GM10248 (cell line): ENCODE results near the gene PAX7.
"Not testable (repeated sequence)": the region's sequence is repeated elsewhere in the genome, so short reads cannot be mapped to it uniquely, and the experiment has no call there.

Experiments
- CTCF ChIA-PET: fragments of 300-600 bp; sonication (Branson Sonifier 250); formaldehyde crosslinking; extraction: SDS; loops from one replicate; lab custom pipeline; 2021; ENCODE audit warnings: antibody characterized with exemption; lab: Yijun Ruan, JAX
- POLR2A ChIA-PET: fragments of 350-650 bp; sonication (Branson Sonifier 250); formaldehyde crosslinking; extraction: SDS; loops from one replicate; lab custom pipeline; 2020; ENCODE audit warnings: antibody characterized with exemption; lab: Yijun Ruan, JAX
- DNase-seq: peaks from one replicate; pipeline ENCODE4 v3.0.0; 2012; ENCODE audit errors: extremely low spot score
- CTCF ChIP-seq: IDR thresholded peaks from 2 replicates; pipeline ENCODE4 v1.5.1; 2012; ENCODE audit warnings: mild to moderate bottlenecking, low read depth; ENCODE audit errors: extremely low read depth, missing control alignments, control extremely low read depth

The PAX7 gene

GRCh38 chr1:18693256-18694098 is 62.8 kb downstream of the PAX7 start:
- no peak for TF ChIP-seq CTCF
- ChIA-PET POLR2A (no interaction called here), CTCF (no interaction called here)
- DNase-seq: no peak

GRCh38 chr1:18694289-18694688 is 63.6 kb downstream of the PAX7 start:
- POLR2A ChIA-PET: not testable (repeated sequence)
- CTCF ChIA-PET: interaction anchor here (1.5 kb wide), 1 partner anchor 119 kb away, joined by 4 read pairs; no protein-coding TSS in a partner anchor

GRCh38 chr1:18697541-18697940 is 66.9 kb downstream of the PAX7 start:
- ChIA-PET CTCF (no interaction called here), POLR2A (no interaction called here)
- TF ChIP-seq CTCF: no peak

More at GRCh38 chr1:18694289-18694688, 63.6 kb downstream of the PAX7 start:
- not testable (repeated sequence) for DNase-seq

GRCh38 chr1:18700530-18700929 is 69.9 kb downstream of the PAX7 start:
- no peak for TF ChIP-seq CTCF
- POLR2A ChIA-PET: no interaction called here
- CTCF ChIA-PET: no interaction called here

More at GRCh38 chr1:18697541-18697940, 66.9 kb downstream of the PAX7 start:
- no peak for DNase-seq

GRCh38 chr1:18701183-18701582 is 70.5 kb downstream of the PAX7 start:
- CTCF ChIA-PET: no interaction called here
- TF ChIP-seq CTCF: no peak
- DNase-seq: no peak
- POLR2A ChIA-PET: no interaction called here

More at GRCh38 chr1:18700530-18700929, 69.9 kb downstream of the PAX7 start:
- DNase-seq: no peak

- ChIA-PET CTCF (no interaction called here), POLR2A (no interaction called here)
- DNase-seq: no peak
- no peak for TF ChIP-seq CTCF
Observed at GRCh38 chr1:18703041-18703621, 72.5 kb downstream of the PAX7 start.

GRCh38 chr1:18705811-18706210 is 75.2 kb downstream of the PAX7 start:
- no peak for DNase-seq
- POLR2A ChIA-PET: no interaction called here
- no peak for TF ChIP-seq CTCF
- CTCF ChIA-PET: no interaction called here
